Transverse colon (tissue), 4 donors: ENCODE results near the gene C1QL1.

Source experiments
- POLR2A ChIP-seq: fragments of 450-650 bp; IDR thresholded peaks from one replicate; pipeline ENCODE4 v1.6.1; 2016; ENCODE audit warnings: antibody characterized with exemption, mild to moderate bottlenecking, moderate library complexity
- POLR2AphosphoS5 ChIP-seq, 3 donors: sonication (generic); formaldehyde crosslinking; IDR thresholded peaks; one replicate each; pipeline ENCODE4 v1.6.1; 2016; ENCODE audit warnings: antibody characterized with exemption in 3 of 3
- TF ChIP-seq, protein P1 (sequence below), 5 experiments: fragments of 200-600 bp in 3 of 5; fragments of 450-650 bp in 2 of 5; sonication (generic) in 3 of 5; IDR thresholded peaks; 1 replicate in 2 of 5; 2 replicates in 3 of 5; pipeline ENCODE4 v1.5.1; 2016 to 2017; ENCODE audit warnings: antibody characterized with exemption in 5 of 5, inconsistent platforms in 3 of 5, mild to moderate bottlenecking in 2 of 5, moderate library complexity in 1 of 5

DNA sequence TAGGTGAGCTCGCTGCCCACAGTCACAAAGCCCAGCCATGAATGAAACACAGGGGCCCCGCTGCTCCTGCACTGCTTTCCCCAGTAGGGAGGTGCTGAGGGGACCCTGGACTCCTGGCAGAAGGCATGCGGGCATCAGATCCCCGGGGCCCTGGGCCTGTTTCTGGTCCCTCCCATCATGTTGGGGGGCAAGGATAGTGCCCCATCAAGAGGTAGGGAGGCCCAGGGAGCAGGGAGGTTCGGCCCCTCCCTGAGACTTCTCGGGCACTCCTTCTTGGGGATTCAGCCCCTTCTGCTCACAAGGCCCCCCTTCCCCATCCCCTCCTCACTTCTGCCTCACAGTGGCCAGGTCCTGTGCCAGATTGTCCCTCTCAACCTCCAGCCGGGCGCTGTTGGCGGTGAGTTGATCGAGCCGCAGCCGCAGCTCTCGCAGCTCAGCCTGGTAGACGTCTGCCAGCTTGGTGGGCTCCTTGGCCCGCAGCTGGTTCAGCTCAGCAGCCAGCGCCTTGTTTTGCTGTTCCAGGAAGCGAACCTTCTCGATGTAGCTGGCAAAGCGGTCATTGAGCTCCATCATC is 53.3 kb downstream of the C1QL1 start:
- TF ChIP-seq, protein P1, sequence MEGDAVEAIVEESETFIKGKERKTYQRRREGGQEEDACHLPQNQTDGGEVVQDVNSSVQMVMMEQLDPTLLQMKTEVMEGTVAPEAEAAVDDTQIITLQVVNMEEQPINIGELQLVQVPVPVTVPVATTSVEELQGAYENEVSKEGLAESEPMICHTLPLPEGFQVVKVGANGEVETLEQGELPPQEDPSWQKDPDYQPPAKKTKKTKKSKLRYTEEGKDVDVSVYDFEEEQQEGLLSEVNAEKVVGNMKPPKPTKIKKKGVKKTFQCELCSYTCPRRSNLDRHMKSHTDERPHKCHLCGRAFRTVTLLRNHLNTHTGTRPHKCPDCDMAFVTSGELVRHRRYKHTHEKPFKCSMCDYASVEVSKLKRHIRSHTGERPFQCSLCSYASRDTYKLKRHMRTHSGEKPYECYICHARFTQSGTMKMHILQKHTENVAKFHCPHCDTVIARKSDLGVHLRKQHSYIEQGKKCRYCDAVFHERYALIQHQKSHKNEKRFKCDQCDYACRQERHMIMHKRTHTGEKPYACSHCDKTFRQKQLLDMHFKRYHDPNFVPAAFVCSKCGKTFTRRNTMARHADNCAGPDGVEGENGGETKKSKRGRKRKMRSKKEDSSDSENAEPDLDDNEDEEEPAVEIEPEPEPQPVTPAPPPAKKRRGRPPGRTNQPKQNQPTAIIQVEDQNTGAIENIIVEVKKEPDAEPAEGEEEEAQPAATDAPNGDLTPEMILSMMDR (IDR thresholded peaks at IDR 0.05): no peak
- TF ChIP-seq POLR2AphosphoS5 (IDR thresholded peaks at IDR 0.05) (no peak), POLR2A (no peak)
